Epithelial cell of esophagus (primary cell): Measurements from ENCODE around the gene EID2.

Experiments
- DNase-seq: peaks from one replicate; pipeline ENCODE4 v3.0.0; 2010; ENCODE audit warnings: low read depth
- H3K4me3 ChIP-seq: 2 replicates; pipeline ENCODE4 v1.5.1; 2011; ENCODE audit warnings: mild to moderate bottlenecking, low read length, control low read depth
- TF ChIP-seq, protein P1 (sequence below): IDR thresholded peaks from 2 replicates; pipeline ENCODE4 v1.5.1; 2011; ENCODE audit warnings: low read depth, mild to moderate bottlenecking, low read length, control low read depth, inconsistent platforms; ENCODE audit not compliant: insufficient read depth; ENCODE audit errors: missing control alignments

EID2 gene

DNA sequence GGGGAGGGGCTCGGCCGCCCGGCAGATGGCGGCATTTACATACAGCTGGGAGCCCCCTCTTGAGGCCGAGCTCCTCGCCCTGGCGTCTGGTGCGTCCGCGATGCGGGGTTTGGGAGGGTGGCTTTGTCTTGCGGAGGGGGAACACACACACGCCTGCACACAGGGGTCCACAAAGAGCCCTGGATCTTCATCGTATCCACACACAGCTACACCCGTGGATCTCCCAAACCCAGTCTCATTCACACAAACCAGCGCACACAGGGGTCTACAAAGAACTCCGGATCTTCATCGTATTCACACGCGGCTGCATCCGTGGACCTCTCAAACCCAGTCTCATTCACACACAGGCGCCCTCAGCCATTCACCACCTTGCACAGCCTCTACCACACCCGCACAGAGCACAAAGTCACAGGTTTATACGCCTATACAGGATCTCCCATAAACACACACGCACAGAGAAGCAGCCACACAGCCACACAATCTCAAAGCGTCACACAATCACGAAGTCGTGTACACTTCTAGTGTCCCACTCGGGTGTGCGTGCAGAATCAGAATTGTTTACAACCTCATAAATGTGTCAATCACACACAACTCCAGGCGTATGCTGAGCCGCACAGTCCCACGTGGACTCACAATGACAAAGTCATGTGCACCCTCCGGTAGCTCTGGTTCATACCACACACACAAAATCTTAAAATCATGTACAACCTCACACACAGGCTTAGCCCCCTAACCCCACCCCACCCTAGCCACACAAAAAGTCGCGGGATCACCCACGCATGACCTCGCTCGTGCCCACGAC is 41.8 kb downstream of the EID2 start:
- H3K4me3 ChIP-seq: no peak overlapping the region
- TF ChIP-seq, protein P1, sequence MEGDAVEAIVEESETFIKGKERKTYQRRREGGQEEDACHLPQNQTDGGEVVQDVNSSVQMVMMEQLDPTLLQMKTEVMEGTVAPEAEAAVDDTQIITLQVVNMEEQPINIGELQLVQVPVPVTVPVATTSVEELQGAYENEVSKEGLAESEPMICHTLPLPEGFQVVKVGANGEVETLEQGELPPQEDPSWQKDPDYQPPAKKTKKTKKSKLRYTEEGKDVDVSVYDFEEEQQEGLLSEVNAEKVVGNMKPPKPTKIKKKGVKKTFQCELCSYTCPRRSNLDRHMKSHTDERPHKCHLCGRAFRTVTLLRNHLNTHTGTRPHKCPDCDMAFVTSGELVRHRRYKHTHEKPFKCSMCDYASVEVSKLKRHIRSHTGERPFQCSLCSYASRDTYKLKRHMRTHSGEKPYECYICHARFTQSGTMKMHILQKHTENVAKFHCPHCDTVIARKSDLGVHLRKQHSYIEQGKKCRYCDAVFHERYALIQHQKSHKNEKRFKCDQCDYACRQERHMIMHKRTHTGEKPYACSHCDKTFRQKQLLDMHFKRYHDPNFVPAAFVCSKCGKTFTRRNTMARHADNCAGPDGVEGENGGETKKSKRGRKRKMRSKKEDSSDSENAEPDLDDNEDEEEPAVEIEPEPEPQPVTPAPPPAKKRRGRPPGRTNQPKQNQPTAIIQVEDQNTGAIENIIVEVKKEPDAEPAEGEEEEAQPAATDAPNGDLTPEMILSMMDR: peak; percentile 29
- DNase-seq: peak; percentile 30

DNA sequence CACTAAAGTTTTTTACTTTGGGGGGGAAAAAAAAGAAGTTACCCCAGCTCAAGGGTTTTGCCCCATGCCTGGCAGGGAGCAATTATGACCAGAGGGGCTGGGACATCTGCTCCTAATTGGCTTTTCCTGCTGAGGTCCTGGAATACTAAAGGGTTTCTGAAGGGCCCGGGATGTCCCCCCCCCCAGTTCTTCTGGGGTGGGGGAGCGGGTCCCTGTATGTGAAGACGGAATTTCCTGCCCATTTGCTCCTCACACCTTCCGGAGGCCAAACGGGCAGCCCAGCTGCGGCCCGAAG is 42.3 kb downstream of the EID2 start:
- no peak for DNase-seq
- TF ChIP-seq, protein P1: no peak
- no peak overlapping the region for H3K4me3 ChIP-seq

DNA sequence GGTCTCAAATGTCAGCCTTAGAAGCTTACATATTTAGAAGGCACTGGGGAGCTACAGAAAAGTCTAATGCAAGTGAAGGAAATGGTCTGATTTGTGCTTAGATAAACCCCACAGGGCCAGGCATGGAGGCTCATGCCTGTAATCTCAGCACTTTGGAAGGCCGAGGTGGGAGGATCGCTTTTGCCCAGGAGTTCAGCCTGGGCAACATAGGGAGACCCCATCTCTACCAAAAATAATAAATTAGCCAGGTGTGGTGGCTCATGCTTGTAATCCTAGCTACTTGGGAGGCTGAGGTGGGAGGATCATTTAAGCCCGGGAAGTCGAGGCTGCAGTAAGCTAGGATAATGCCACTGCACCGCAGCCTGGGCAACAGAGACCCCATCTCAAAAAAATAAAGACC is 43.9 kb downstream of the EID2 start:
- TF ChIP-seq, protein P1: no peak
- no peak for DNase-seq
- H3K4me3 ChIP-seq: no peak overlapping the region

DNA sequence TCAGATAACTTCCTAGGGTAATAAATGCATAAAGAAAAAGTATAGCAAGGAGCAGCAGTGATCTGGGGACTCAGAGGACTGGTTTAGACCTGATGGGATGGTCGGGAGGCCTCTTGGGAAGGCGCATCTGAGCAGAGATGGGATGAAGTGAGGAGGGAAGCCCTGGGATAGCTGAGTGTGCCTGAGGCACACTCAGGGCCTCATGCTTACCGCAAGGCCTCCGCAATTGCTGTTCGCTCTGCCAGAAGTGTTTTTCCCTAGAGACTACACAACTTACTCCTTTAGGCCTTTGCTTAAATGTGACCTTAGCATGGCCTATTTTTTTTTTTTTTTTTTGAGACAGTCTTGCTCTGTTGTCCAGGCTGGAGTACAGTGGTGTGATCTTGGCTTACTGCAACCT is 45.3 kb downstream of the EID2 start:
- TF ChIP-seq, protein P1: no peak
- H3K4me3 ChIP-seq: no peak overlapping the region
- DNase-seq: no peak

DNA sequence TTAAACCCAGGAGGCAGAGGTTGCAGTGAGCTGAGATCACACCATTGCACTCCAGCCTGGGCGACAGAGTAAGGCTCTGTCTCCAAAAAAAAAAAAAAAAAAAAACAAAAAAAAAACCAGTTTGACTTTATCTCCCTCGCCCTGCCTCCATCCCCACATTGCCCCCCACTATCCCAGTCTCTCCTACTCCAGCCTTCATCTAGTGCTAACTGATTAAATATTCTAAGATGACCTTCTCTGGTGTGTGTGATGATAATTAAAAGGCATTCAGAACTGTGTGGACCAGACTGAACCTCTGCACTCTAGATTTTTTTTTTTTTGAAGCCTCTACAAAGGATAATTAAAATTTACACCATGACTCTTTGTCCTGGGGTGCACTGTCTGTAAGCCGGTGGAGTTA is 47.2 kb downstream of the EID2 start:
- TF ChIP-seq, protein P1: no peak
- DNase-seq: no peak

DNA sequence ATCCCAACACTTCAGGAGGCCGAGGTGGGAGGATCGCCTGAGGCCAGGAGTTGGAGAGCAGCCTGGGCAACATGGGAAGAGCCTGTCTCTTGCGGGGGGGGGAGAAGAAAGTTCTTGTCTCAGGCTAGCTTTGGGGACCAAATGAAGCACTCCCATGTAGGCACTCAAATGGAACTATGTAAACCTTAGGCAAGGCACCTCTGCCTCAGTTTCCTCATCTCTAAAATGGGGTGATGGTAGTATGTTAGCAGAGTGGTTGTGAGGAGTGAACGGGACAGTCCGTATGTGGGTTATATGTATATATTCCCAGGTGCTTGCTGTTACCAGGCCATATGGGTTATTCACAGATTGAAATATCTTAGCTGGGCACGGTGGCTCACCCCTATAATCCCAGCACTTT is 47.7 kb downstream of the EID2 start:
- no peak overlapping the region for H3K4me3 ChIP-seq
- no peak for DNase-seq
- TF ChIP-seq, protein P1: no peak

More for the DNA sequence above, 47.2 kb downstream of the EID2 start:
- H3K4me3 ChIP-seq: no peak overlapping the region

DNA sequence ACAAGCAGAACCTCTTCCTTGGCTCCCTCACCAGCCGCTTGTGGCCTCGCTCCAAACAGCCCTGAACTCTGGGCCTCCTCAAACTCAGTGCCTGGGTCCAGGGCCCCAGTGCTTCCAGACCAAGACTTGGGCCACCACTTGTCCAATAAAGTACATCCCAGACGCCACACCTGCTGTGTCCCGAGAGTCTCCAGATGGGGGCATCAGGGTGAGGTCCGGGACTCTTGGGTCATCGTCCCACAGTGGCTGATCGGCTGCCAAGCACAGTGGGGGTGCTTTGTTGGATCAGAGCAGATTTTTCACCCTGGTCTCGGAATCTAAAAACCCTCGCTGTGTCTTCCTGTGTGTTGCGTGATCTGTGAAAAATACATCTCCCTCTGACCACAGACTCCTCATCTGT is 50.2 kb downstream of the EID2 start:
- TF ChIP-seq, protein P1: no peak
- DNase-seq: no peak
- no peak overlapping the region for H3K4me3 ChIP-seq
